ENCODE results near the gene SLC31A2. TPM values are rescaled to one million over a fixed set of nuclear protein-coding genes. Genes with fewer than 3 reads are reported as not detected.

SLC31A2 gene
- total RNA-seq, 1 donor from 2014 or later, result 7.6 TPM

DNA sequence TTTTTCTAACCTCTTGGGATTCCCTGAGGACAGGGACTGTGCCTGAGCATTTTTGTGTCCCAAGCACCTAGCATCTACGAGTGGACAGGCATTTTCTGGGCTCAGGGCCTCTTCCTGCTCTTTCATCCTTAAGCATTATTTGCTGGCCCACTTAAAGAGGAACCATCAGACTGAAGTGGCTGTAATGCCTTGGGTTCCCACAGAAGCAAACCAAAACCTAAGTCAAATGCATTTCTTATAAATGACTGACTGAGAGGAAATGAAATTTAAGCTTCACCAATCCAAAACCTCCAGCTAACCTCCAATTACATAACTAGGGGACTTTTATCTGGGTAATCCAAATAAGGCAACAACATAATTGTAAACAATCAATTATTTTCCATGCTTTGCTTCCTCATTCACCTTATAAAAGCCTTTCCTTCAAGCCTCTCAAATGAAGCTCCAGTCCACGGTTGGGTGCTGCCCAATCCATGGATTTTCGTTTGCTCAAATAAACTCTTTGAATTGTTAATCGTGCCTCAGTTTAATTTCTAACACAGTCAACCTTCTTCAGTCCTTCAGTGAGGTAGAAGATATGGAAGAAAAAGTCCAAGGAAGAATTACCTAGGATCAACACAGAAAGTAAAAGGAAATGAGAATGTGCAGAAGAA, 25.3 kb upstream of the SLC31A2 start:
- no peak for DNase-seq (ENCODE audit: extremely low spot score, unreplicated experiment)
- H3K36me3 Mint-ChIP-seq, result no peaks in the 10 kb centered on the region
- H3K9me3 Mint-ChIP-seq, result no peaks in the 10 kb centered on the region
- H3K27me3 Mint-ChIP-seq, result peaks cover 26% of the 10 kb centered on the region
- TF ChIP-seq, protein P1, sequence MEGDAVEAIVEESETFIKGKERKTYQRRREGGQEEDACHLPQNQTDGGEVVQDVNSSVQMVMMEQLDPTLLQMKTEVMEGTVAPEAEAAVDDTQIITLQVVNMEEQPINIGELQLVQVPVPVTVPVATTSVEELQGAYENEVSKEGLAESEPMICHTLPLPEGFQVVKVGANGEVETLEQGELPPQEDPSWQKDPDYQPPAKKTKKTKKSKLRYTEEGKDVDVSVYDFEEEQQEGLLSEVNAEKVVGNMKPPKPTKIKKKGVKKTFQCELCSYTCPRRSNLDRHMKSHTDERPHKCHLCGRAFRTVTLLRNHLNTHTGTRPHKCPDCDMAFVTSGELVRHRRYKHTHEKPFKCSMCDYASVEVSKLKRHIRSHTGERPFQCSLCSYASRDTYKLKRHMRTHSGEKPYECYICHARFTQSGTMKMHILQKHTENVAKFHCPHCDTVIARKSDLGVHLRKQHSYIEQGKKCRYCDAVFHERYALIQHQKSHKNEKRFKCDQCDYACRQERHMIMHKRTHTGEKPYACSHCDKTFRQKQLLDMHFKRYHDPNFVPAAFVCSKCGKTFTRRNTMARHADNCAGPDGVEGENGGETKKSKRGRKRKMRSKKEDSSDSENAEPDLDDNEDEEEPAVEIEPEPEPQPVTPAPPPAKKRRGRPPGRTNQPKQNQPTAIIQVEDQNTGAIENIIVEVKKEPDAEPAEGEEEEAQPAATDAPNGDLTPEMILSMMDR (conservative IDR thresholded peaks at IDR 0.05), result no peak
- H3K27ac Mint-ChIP-seq, result no peak overlapping the region
- no peak overlapping the region for H3K4me3 Mint-ChIP-seq
- no peaks in the 10 kb centered on the region for H3K4me1 Mint-ChIP-seq (ENCODE audit: unreplicated experiment)

DNA sequence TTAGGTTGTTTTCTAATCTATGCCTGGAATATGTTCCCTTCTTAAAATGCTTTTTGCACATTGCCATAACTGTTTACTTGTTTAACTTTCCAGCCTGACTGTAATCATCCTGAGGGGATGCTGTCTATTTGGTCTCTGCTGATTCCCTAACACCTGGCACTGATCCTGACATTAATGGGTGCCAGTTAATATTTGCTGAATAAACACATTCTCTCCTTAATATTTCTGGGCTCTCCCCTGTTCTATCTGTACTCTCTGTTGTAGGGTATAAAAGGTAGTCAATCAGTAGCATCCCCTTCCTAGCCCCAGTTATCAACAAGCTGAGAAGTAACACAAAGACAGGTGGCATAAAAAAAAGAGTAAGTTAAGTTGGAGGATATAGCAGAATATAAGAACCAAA, 21.3 kb upstream of the SLC31A2 start:
- Mint-ChIP-seq H3K4me1 (ENCODE audit: unreplicated experiment) (no peaks in the 10 kb centered on the region), H3K36me3 (no peaks in the 10 kb centered on the region), H3K27ac (no peak overlapping the region), H3K9me3 (no peaks in the 10 kb centered on the region), H3K4me3 (no peak overlapping the region), H3K27me3 (peaks cover 41% of the 10 kb centered on the region)
- TF ChIP-seq, protein P1 (conservative IDR thresholded peaks at IDR 0.05), result no peak
- no peak for DNase-seq (ENCODE audit: extremely low spot score, unreplicated experiment)

DNA sequence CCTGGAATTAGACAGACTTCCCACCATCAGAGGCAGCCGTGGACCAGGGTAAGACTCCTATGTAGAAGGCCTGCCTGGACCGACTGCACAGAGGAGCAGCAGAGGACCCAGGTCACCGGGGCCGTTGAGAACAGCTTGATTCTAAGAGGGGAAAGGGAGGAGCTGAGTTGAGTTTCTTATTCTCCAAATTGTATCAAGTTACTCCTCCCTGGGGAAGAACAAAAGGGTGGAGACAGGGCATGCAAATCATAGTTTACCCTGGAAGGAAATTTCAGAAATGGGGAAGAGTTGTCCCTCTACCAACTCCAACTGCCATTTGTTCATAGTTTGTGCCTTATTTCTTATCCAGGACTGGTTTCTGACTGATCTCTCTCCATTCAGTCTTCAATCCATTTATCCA, 20.9 kb upstream of the SLC31A2 start:
- no peak overlapping the region for H3K27ac Mint-ChIP-seq

DNA sequence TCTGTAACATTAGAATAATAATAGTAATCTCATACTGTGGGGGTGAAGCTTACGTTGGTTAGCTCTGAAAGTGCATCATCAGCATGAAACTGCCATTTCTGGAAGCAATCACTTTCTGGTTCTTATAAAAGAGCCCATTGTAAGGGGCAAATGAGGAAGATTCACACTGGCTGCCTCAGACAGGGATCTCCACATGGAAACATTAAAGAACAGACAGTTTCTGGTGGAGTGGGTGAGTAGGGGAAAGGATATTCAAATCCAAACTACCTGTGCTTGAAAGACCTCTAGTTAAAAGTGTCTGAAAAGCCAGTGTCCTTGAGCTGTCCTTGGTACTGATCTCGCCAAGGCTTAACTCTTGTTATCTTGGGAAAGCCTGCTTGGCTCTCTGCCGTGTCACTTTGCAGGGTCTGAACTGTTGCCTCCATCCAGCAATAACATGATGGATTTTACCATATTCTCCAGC, 19.1 kb upstream of the SLC31A2 start:
- Mint-ChIP-seq H3K27ac (no peak overlapping the region), H3K4me3 (no peak overlapping the region), H3K4me1 (ENCODE audit: unreplicated experiment) (no peaks in the 10 kb centered on the region), H3K36me3 (no peaks in the 10 kb centered on the region), H3K27me3 (peaks cover 33% of the 10 kb centered on the region), H3K9me3 (no peaks in the 10 kb centered on the region)
- TF ChIP-seq, protein P1 (conservative IDR thresholded peaks at IDR 0.05), result no peak
- DNase-seq (ENCODE audit: extremely low spot score, unreplicated experiment), result no peak

More for the DNA sequence above, 20.9 kb upstream of the SLC31A2 start:
- H3K4me1 Mint-ChIP-seq (ENCODE audit: unreplicated experiment), result no peaks in the 10 kb centered on the region
- TF ChIP-seq, protein P1 (conservative IDR thresholded peaks at IDR 0.05), result no peak
- H3K36me3 Mint-ChIP-seq, result no peaks in the 10 kb centered on the region
- no peak overlapping the region for H3K4me3 Mint-ChIP-seq
- no peaks in the 10 kb centered on the region for H3K9me3 Mint-ChIP-seq
- peaks cover 41% of the 10 kb centered on the region for H3K27me3 Mint-ChIP-seq
- DNase-seq (ENCODE audit: extremely low spot score, unreplicated experiment), result no peak

DNA sequence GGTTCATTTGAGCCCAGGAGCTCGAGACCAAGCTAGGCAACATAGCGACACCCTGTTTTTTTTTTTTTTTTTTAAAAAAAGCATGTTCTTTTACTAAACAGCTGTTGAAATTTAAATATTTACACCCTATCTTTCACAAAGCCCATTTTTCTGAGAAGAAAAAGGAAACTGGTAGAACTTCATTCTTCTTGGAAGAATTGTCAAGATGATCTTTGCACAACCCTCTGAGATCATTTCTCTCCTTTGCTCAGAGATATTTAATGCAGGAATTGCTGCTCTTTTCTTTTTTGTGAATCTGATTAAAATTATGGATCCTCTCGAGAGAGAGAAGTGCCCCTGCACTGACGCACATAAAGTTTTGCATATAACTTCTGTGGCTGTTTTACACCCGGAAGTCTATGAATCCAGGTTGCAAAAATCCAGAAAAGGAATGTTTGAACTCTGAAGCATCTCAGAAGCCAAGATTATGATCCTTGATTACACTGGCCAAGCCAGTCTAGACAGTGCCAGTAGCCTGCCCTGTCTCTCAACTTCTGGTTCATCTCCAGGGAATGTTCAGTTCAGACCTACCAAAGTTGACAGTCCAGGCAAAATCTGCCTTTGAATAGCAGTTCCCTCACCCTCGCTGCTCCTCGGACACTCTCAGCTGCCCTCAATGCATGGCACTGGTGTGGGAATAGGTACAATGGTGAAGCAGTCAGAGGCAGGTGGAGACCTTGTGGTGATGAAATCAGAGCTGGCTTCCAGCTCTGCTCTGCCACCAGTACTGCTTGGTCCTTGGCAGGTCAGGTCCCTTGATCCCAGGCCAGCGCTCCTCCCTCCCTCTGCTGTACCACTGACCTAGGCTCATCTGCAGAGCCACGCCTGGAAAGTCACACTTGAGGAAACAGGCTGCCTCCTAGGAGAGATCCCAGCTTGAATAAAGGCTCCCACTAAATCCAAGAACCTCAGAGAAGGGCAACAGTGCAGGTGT, 13.3 kb upstream of the SLC31A2 start:
- no peak overlapping the region for H3K27ac Mint-ChIP-seq
- H3K9me3 Mint-ChIP-seq, result no peaks in the 10 kb centered on the region
- peaks cover 25% of the 10 kb centered on the region for H3K27me3 Mint-ChIP-seq
- no peak for DNase-seq (ENCODE audit: extremely low spot score, unreplicated experiment)
- no peaks in the 10 kb centered on the region for H3K36me3 Mint-ChIP-seq
- peak overlapping the region; percentile 36 for H3K4me3 Mint-ChIP-seq
- TF ChIP-seq, protein P1 (conservative IDR thresholded peaks at IDR 0.05), result no peak
- H3K4me1 Mint-ChIP-seq (ENCODE audit: unreplicated experiment), result no peaks in the 10 kb centered on the region

All from type B pancreatic cell (in vitro differentiated cells).